HepG2 (cell line): Measurements from ENCODE around the gene MAN1A1. TPM values are rescaled to one million over a fixed set of nuclear protein-coding genes. Genes with fewer than 3 reads are reported as not detected.

Experiments used
- ARNTL ChIP-seq: sonication (generic); formaldehyde crosslinking; IDR thresholded peaks from 2 replicates; pipeline ENCODE4 v1.4.0; 2020; ENCODE audit warnings: mild to moderate bottlenecking, missing genetic modification reagents
- ELF1 ChIP-seq: sonication (generic); formaldehyde crosslinking; IDR thresholded peaks from 2 replicates; pipeline ENCODE4 v1.4.0; 2020; ENCODE audit warnings: missing genetic modification reagents
- FOXC1 ChIP-seq: sonication (generic); formaldehyde crosslinking; IDR thresholded peaks from 2 replicates; pipeline ENCODE4 v1.8.0; 2022; ENCODE audit warnings: mild to moderate bottlenecking, missing genetic modification reagents, borderline replicate concordance
- HMGXB3 ChIP-seq: sonication (generic); formaldehyde crosslinking; IDR thresholded peaks from 2 replicates; pipeline ENCODE4 v1.4.0; 2020; ENCODE audit warnings: missing genetic modification reagents, borderline replicate concordance
- KDM5A ChIP-seq: fragments of 200-600 bp; sonication (generic); IDR thresholded peaks from 2 replicates; pipeline ENCODE4 v1.7.0; 2018; ENCODE audit warnings: antibody characterized with exemption, mild to moderate bottlenecking, low read length, borderline replicate concordance
- KLF6 ChIP-seq: IDR thresholded peaks from 2 replicates; pipeline ENCODE4 v1.8.0; 2016; ENCODE audit warnings: missing biosample characterization, missing genetic modification reagents
- RFX1 ChIP-seq: fragments of 450-650 bp; IDR thresholded peaks from 2 replicates; pipeline ENCODE4 v1.6.1; 2017
- SP5 ChIP-seq: IDR thresholded peaks from 2 replicates; pipeline ENCODE4 v1.6.1; 2016; ENCODE audit warnings: low read depth, borderline replicate concordance
- ZNF136 ChIP-seq: sonication (generic); formaldehyde crosslinking; IDR thresholded peaks from 2 replicates; pipeline ENCODE4 v1.8.1; 2022; ENCODE audit warnings: low read depth, mild to moderate bottlenecking, moderate library complexity, missing genetic modification reagents
- ZNF331 ChIP-seq: sonication (generic); formaldehyde crosslinking; IDR thresholded peaks from 2 replicates; pipeline ENCODE4 v1.4.0; 2020; ENCODE audit warnings: missing genetic modification reagents
- ZSCAN31 ChIP-seq: sonication (generic); formaldehyde crosslinking; IDR thresholded peaks from 2 replicates; pipeline ENCODE4 v1.5.0; 2020; ENCODE audit warnings: low read depth, mild to moderate bottlenecking, missing genetic modification reagents
- polyA plus RNA-seq, 8 experiments: library from polyadenylated mRNA; depleted of rRNA in 3 of 8; stranded (reverse) in 7 of 8; unstranded in 1 of 8; fragments of >200 nt; fragmentation: Illumina TruSeq in 4 of 8; extraction: Trizol in 4 of 8; gene quantifications; 2 replicates each; pipeline versions ENCODE4 v1.2.1 to v1.2.3, GENCODE V29; 2011 to 2016; ENCODE audit warnings: low read depth in 4 of 8, missing spikeins in 1 of 8, mixed read lengths in 1 of 8; ENCODE audit not compliant: insufficient read depth in 1 of 8
- total RNA-seq, 5 experiments: library from RNA; depleted of rRNA; stranded (reverse); fragments of >200 nt; fragmentation: Illumina TruSeq; extraction: Trizol; gene quantifications; 2 replicates each; pipeline ENCODE4 v1.2.3, GENCODE V29; 2016; ENCODE audit warnings: low read depth in 1 of 5
- TF ChIP-seq, protein P1 (sequence below): IDR thresholded peaks from 2 replicates; pipeline ENCODE4 v1.6.1; 2016; ENCODE audit warnings: low read depth, missing genetic modification reagents, missing compliant biosample characterization
- TF ChIP-seq, protein P2 (sequence below): sonication (generic); formaldehyde crosslinking; IDR thresholded peaks from 2 replicates; pipeline ENCODE4 v1.5.1; 2020; ENCODE audit warnings: mild to moderate bottlenecking, missing genetic modification reagents, borderline replicate concordance

The MAN1A1 gene
- total and polyA plus RNA-seq, 2 of the 13 experiments (the other 11 are each of a cell fraction or from before 2014, with no cell fraction given) = 156 to 236 TPM

DNA sequence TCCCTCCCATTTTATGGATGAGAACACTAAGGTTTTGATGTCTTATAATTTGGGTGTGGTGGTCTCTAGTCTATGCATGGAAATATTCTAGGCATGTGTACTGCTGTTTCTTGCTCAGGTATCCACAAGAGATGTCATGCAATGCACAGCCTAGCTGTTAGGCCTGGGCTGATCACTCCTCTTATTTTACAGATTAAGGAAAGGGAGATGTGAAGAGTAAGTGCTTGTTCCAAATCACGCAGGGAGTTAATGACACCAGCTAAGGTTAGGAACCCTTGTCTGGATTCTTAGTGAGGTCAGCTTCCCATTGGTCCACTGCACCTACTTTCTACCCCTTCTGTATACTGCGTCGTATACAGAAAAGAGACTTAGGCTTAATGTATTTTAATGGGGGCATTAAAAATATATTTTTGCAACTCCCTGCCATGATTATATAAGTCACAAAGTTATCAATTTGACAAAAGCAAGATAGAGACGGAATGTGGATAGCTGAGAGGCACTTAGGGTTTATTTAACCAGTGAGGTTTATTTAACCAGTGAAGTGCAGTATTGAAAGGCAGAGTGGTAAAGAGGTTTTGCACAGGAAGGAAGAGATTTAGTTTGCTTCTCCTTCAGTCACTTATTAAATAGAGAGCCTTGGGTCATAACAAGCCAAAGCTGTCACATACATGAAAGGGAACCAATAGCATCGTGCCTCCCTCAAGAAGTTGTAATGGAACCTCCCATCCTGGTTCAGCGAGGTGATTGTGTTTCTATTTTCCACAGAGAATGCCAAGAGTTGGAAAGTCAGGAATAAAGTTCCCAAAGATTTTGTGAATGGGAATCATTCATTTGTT is 176.1 kb downstream of the MAN1A1 start (continued):
- no peak for TF ChIP-seq RFX1
- peak; percentile 55 for TF ChIP-seq ZNF331 (CRISPR knock-in tag)
- TF ChIP-seq, protein P1, sequence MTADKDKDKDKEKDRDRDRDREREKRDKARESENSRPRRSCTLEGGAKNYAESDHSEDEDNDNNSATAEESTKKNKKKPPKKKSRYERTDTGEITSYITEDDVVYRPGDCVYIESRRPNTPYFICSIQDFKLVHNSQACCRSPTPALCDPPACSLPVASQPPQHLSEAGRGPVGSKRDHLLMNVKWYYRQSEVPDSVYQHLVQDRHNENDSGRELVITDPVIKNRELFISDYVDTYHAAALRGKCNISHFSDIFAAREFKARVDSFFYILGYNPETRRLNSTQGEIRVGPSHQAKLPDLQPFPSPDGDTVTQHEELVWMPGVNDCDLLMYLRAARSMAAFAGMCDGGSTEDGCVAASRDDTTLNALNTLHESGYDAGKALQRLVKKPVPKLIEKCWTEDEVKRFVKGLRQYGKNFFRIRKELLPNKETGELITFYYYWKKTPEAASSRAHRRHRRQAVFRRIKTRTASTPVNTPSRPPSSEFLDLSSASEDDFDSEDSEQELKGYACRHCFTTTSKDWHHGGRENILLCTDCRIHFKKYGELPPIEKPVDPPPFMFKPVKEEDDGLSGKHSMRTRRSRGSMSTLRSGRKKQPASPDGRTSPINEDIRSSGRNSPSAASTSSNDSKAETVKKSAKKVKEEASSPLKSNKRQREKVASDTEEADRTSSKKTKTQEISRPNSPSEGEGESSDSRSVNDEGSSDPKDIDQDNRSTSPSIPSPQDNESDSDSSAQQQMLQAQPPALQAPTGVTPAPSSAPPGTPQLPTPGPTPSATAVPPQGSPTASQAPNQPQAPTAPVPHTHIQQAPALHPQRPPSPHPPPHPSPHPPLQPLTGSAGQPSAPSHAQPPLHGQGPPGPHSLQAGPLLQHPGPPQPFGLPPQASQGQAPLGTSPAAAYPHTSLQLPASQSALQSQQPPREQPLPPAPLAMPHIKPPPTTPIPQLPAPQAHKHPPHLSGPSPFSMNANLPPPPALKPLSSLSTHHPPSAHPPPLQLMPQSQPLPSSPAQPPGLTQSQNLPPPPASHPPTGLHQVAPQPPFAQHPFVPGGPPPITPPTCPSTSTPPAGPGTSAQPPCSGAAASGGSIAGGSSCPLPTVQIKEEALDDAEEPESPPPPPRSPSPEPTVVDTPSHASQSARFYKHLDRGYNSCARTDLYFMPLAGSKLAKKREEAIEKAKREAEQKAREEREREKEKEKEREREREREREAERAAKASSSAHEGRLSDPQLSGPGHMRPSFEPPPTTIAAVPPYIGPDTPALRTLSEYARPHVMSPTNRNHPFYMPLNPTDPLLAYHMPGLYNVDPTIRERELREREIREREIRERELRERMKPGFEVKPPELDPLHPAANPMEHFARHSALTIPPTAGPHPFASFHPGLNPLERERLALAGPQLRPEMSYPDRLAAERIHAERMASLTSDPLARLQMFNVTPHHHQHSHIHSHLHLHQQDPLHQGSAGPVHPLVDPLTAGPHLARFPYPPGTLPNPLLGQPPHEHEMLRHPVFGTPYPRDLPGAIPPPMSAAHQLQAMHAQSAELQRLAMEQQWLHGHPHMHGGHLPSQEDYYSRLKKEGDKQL (CRISPR knock-in tag) = peak; percentile 65; the same call in 1 of the 2 replicates
- TF ChIP-seq KDM5A = no peak
- no peak for TF ChIP-seq ARNTL (CRISPR knock-in tag)
- no peak for TF ChIP-seq ELF1 (CRISPR knock-in tag)
- peak; percentile 3; the same call in 1 of the 2 replicates for TF ChIP-seq KLF6 (CRISPR knock-in tag)
- TF ChIP-seq HMGXB3 = no peak; the same call in 1 of the 2 replicates
- TF ChIP-seq FOXC1 (CRISPR knock-in tag) = no peak
- TF ChIP-seq, protein P2, sequence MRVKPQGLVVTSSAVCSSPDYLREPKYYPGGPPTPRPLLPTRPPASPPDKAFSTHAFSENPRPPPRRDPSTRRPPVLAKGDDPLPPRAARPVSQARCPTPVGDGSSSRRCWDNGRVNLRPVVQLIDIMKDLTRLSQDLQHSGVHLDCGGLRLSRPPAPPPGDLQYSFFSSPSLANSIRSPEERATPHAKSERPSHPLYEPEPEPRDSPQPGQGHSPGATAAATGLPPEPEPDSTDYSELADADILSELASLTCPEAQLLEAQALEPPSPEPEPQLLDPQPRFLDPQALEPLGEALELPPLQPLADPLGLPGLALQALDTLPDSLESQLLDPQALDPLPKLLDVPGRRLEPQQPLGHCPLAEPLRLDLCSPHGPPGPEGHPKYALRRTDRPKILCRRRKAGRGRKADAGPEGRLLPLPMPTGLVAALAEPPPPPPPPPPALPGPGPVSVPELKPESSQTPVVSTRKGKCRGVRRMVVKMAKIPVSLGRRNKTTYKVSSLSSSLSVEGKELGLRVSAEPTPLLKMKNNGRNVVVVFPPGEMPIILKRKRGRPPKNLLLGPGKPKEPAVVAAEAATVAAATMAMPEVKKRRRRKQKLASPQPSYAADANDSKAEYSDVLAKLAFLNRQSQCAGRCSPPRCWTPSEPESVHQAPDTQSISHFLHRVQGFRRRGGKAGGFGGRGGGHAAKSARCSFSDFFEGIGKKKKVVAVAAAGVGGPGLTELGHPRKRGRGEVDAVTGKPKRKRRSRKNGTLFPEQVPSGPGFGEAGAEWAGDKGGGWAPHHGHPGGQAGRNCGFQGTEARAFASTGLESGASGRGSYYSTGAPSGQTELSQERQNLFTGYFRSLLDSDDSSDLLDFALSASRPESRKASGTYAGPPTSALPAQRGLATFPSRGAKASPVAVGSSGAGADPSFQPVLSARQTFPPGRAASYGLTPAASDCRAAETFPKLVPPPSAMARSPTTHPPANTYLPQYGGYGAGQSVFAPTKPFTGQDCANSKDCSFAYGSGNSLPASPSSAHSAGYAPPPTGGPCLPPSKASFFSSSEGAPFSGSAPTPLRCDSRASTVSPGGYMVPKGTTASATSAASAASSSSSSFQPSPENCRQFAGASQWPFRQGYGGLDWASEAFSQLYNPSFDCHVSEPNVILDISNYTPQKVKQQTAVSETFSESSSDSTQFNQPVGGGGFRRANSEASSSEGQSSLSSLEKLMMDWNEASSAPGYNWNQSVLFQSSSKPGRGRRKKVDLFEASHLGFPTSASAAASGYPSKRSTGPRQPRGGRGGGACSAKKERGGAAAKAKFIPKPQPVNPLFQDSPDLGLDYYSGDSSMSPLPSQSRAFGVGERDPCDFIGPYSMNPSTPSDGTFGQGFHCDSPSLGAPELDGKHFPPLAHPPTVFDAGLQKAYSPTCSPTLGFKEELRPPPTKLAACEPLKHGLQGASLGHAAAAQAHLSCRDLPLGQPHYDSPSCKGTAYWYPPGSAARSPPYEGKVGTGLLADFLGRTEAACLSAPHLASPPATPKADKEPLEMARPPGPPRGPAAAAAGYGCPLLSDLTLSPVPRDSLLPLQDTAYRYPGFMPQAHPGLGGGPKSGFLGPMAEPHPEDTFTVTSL (CRISPR knock-in tag) = 0 out of 2 replicates have a peak, but pooled peaks have one; percentile 53
- peak; percentile 80 for TF ChIP-seq ZSCAN31
- TF ChIP-seq ZNF136 (CRISPR knock-in tag) = no peak
- TF ChIP-seq SP5 (CRISPR knock-in tag) = peak; percentile 42; the same call in 1 of the 2 replicates
